ENCODE data around the gene TET3.

TET3 gene

GRCh38 chr2:73942664-73943063 lies 42.0 kb upstream of the TET3 start:
- Histone ChIP-seq H3K27ac (ENCODE audit: low read depth, low read length) (no peak overlapping the region), H3K4me1 (ENCODE audit: control insufficient read depth, low read length) (peaks cover 12% of the 10 kb centered on the region), H3K9me3 (ENCODE audit: control insufficient read depth, insufficient read depth, low read length) (no peaks in the 10 kb centered on the region), H3K4me3 (ENCODE audit: low read length) (no peak overlapping the region), H3K36me3 (ENCODE audit: control insufficient read depth, low read length) (peaks cover 87% of the 10 kb centered on the region), H3F3A (ENCODE audit: control insufficient read depth, insufficient read depth) (no peaks in the 10 kb centered on the region), H4K20me1 (ENCODE audit: control insufficient read depth, insufficient read depth, low read depth, low read length) (peaks cover 22% of the 10 kb centered on the region; the same call in 1 of the 2 replicates), H3K27me3 (ENCODE audit: control insufficient read depth, low read length) (no peaks in the 10 kb centered on the region), H3K9me2 (replicated peaks; ENCODE audit: control insufficient read depth, low read length) (no peaks in the 10 kb centered on the region), H3K79me2 (ENCODE audit: control insufficient read depth, low read length) (peaks cover 83% of the 10 kb centered on the region), H3K4me2 (ENCODE audit: low read length) (no peak overlapping the region)
- TF ChIP-seq EZH2phosphoT487 (IDR thresholded peaks at IDR 0.05; ENCODE audit: borderline replicate concordance, low read length) (no peak), CTCF (IDR thresholded peaks at IDR 0.05; ENCODE audit: low read depth, low read length, poor library complexity, severe bottlenecking) (no peak)

GRCh38 chr2:73944714-73945113 lies 40.0 kb upstream of the TET3 start:
- H3K9me2 ChIP-seq (replicated peaks; ENCODE audit: control insufficient read depth, low read length), result no peaks in the 10 kb centered on the region

DNA sequence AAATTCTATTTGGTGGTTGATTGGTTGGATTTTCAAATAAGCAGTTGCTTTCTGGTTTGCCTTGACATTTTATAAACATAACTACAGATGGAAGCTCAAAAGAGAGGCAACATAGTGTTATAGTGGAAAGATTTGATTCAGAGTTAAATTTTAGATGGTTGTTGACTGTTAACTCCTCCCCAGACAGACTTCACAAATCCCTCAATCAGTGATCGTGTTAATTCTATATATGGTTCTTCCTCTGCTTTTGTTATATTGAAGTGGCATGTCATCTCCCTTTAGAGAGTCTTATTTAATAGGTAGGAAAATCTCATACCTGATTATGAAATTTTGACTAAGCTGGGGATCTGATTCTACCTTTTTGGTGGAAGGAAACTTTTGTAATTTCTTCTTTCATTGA lies 38.5 kb upstream of the TET3 start:
- H4K20me1 ChIP-seq (ENCODE audit: control insufficient read depth, insufficient read depth, low read depth, low read length), result peaks cover 12% of the 10 kb centered on the region; the same call in 1 of the 2 replicates
- H3K9me2 ChIP-seq (replicated peaks; ENCODE audit: control insufficient read depth, low read length), result no peaks in the 10 kb centered on the region
- no peaks in the 10 kb centered on the region for H3K27me3 ChIP-seq (ENCODE audit: control insufficient read depth, low read length)
- peaks cover 90% of the 10 kb centered on the region for H3K36me3 ChIP-seq (ENCODE audit: control insufficient read depth, low read length)
- no peak overlapping the region for H3K4me2 ChIP-seq (ENCODE audit: low read length)
- no peaks in the 10 kb centered on the region for H3F3A ChIP-seq (ENCODE audit: control insufficient read depth, insufficient read depth)
- no peak overlapping the region for H3K4me3 ChIP-seq (ENCODE audit: low read length)
- H3K79me2 ChIP-seq (ENCODE audit: control insufficient read depth, low read length), result peaks cover 48% of the 10 kb centered on the region
- TF ChIP-seq CTCF (IDR thresholded peaks at IDR 0.05; ENCODE audit: low read depth, low read length, poor library complexity, severe bottlenecking) (no peak), EZH2phosphoT487 (IDR thresholded peaks at IDR 0.05; ENCODE audit: borderline replicate concordance, low read length) (no peak)
- H3K9me3 ChIP-seq (ENCODE audit: control insufficient read depth, insufficient read depth, low read length), result no peaks in the 10 kb centered on the region
- H3K4me1 ChIP-seq (ENCODE audit: control insufficient read depth, low read length), result no peaks in the 10 kb centered on the region
- no peak overlapping the region for H3K27ac ChIP-seq (ENCODE audit: low read depth, low read length)

More at GRCh38 chr2:73944714-73945113, 40.0 kb upstream of the TET3 start:
- Histone ChIP-seq H3K79me2 (ENCODE audit: control insufficient read depth, low read length) (peaks cover 63% of the 10 kb centered on the region), H3K27ac (ENCODE audit: low read depth, low read length) (no peak overlapping the region), H3K9me3 (ENCODE audit: control insufficient read depth, insufficient read depth, low read length) (no peaks in the 10 kb centered on the region), H3K4me3 (ENCODE audit: low read length) (no peak overlapping the region), H3K4me2 (ENCODE audit: low read length) (no peak overlapping the region), H3F3A (ENCODE audit: control insufficient read depth, insufficient read depth) (no peaks in the 10 kb centered on the region), H3K4me1 (ENCODE audit: control insufficient read depth, low read length) (no peaks in the 10 kb centered on the region), H3K27me3 (ENCODE audit: control insufficient read depth, low read length) (no peaks in the 10 kb centered on the region), H4K20me1 (ENCODE audit: control insufficient read depth, insufficient read depth, low read depth, low read length) (peaks cover 17% of the 10 kb centered on the region; the same call in 1 of the 2 replicates), H3K36me3 (ENCODE audit: control insufficient read depth, low read length) (peaks cover 88% of the 10 kb centered on the region)
- TF ChIP-seq CTCF (IDR thresholded peaks at IDR 0.05; ENCODE audit: low read depth, low read length, poor library complexity, severe bottlenecking), result no peak
- no peak for TF ChIP-seq EZH2phosphoT487 (IDR thresholded peaks at IDR 0.05; ENCODE audit: borderline replicate concordance, low read length)
